Activated T-helper 17 cell treated with anti-CD3 and anti-CD28 coated beads, Interleukin-2, amount 50 U/mL, for 72 hours (primary cell): Measurements from ENCODE around the gene CDCP1. TPM values are rescaled to one million over a fixed set of nuclear protein-coding genes. Genes with fewer than 3 reads are reported as not detected.
"Not testable (repeated sequence)": the region's sequence is repeated elsewhere in the genome, so short reads cannot be mapped to it uniquely, and the experiment has no call there.

Experiments
- ATAC-seq: fragments of 150-1000 bp; cut with Tn5 transposase; replicated peaks from 2 replicates; pipeline ENCODE4 v1.10.0; 2021; ENCODE audit warnings: mild to moderate bottlenecking, moderate library complexity
- H3K27ac Mint-ChIP-seq: one replicate; pipeline ENCODE4 v1.8.0; 2022; ENCODE audit warnings: mixed read lengths
- H3K27me3 Mint-ChIP-seq: one replicate; pipeline ENCODE4 v1.8.0; 2022; ENCODE audit warnings: mixed read lengths
- H3K36me3 Mint-ChIP-seq: one replicate; pipeline ENCODE4 v1.8.0; 2022; ENCODE audit warnings: low read depth, mild to moderate bottlenecking, mixed read lengths
- H3K4me1 Mint-ChIP-seq: one replicate; pipeline ENCODE4 v1.8.0; 2022; ENCODE audit warnings: mixed read lengths
- H3K4me3 Mint-ChIP-seq: one replicate; pipeline ENCODE4 v1.8.0; 2022; ENCODE audit warnings: mild to moderate bottlenecking, mixed read lengths
- H3K9me3 Mint-ChIP-seq: one replicate; pipeline ENCODE4 v1.8.0; 2022; ENCODE audit warnings: mixed read lengths
- total RNA-seq, 2 donors: library from RNA; stranded (reverse); gene quantifications; one replicate each; pipeline ENCODE4 v1.2.3, GENCODE V29; 2022

Gene CDCP1
- total RNA-seq, 2 donors from 2014 or later, result 0.17 to 0.53 TPM

DNA sequence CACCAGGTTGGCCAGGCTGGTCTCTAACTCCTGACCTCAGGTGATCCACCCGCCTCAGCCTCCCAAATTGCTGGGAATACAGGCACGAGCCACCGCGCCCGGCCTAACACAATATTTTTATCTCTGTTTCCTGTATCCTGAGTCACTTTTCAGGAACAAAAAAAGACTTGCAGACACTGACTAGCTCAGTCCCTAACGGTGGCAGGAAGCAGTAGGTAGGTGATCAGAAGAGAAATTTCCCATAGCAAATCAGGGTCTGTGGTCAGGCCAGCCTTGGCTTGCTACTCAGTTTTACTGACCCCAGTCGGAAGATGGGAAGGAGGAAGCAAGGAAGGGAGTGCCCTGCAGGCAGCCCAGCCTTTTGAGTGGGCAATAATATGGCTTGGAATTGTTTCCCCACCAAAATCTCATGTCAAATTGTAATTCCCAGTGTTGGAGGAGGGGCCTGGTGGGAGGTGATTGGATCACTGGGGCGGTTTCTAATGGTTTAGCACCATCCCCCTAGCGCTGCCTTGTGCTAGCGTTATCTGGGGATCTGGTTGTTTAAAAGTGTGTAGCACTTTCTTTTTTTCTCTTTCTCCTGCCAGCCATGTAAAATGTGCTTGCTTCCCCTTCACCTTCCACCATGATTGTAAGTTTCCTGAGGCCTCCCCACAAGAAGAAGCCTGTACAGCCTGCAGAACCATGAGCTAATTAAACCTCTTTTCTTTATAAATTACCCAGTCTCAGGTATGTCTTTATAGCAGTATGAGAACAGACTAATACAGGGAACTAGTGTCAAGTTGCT lies 19.5 kb upstream of the CDCP1 start:
- H3K4me3 Mint-ChIP-seq, result no peak overlapping the region
- H3K4me1 Mint-ChIP-seq, result peaks cover 10% of the 10 kb centered on the region
- H3K9me3 Mint-ChIP-seq, result peaks cover 3% of the 10 kb centered on the region
- H3K27ac Mint-ChIP-seq, result peak overlapping the region; percentile 86
- no peak for ATAC-seq
- no peaks in the 10 kb centered on the region for H3K36me3 Mint-ChIP-seq
- H3K27me3 Mint-ChIP-seq, result no peaks in the 10 kb centered on the region

DNA sequence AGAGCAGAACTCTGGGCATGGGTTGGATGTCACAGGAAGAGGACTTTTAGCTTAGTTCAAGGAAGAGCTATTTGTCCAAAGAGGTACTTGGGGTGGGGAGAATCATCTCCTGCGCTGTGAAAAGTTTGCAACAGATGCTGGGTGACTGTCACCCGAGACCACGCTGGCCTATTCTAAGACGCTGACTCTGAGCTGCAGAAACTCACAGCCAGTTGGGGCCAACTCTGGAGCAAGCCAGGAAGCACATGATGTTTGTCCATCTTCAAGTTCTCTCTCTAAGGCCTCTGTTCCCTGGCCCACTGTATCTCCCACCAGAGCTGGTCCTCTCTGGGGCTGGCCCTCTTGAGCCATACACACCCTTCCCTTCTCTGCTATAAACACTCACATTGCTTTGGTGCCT lies 17.9 kb upstream of the CDCP1 start:
- ATAC-seq, result no peak
- peaks cover 10% of the 10 kb centered on the region for H3K4me1 Mint-ChIP-seq
- H3K27me3 Mint-ChIP-seq, result no peaks in the 10 kb centered on the region
- H3K9me3 Mint-ChIP-seq, result peaks cover 3% of the 10 kb centered on the region
- no peaks in the 10 kb centered on the region for H3K36me3 Mint-ChIP-seq
- no peak overlapping the region for H3K27ac Mint-ChIP-seq
- H3K4me3 Mint-ChIP-seq, result no peak overlapping the region

GRCh38 chr3:45163481-45163880 lies 17.3 kb upstream of the CDCP1 start:
- no peak for ATAC-seq
- H3K9me3 Mint-ChIP-seq, result peaks cover 3% of the 10 kb centered on the region
- H3K4me1 Mint-ChIP-seq, result peaks cover 10% of the 10 kb centered on the region
- H3K27me3 Mint-ChIP-seq, result no peaks in the 10 kb centered on the region
- no peak overlapping the region for H3K27ac Mint-ChIP-seq
- H3K36me3 Mint-ChIP-seq, result no peaks in the 10 kb centered on the region
- H3K4me3 Mint-ChIP-seq, result no peak overlapping the region

DNA sequence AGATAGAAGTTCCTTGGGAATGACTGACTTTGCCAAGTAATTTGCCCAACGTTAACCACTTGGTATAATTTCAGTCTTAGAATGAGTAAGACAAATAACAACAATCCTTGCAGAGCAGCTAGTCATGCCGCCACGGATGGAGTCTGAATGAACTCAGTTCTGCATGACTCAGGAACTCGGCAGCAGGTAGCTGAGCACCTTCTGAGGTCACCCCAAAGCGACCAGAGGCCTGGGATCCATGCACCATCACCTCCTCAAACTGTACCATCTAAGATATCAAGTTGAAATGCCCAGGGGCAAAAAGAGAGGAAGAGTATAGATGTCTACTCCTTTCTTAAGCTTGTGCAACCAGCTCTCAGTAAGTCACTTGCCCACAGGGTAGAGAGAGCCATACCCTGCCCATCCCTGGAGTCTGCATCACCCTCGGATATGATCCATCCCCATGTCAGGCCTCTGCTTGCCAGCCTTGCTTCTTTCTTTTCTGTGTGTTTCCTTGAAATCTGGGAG lies 8.5 kb upstream of the CDCP1 start:
- Mint-ChIP-seq H3K4me3 (no peak overlapping the region), H3K9me3 (peaks cover 5% of the 10 kb centered on the region), H3K4me1 (no peaks in the 10 kb centered on the region), H3K27me3 (no peaks in the 10 kb centered on the region), H3K36me3 (no peaks in the 10 kb centered on the region), H3K27ac (no peak overlapping the region)
- peak; percentile 28 for ATAC-seq

DNA sequence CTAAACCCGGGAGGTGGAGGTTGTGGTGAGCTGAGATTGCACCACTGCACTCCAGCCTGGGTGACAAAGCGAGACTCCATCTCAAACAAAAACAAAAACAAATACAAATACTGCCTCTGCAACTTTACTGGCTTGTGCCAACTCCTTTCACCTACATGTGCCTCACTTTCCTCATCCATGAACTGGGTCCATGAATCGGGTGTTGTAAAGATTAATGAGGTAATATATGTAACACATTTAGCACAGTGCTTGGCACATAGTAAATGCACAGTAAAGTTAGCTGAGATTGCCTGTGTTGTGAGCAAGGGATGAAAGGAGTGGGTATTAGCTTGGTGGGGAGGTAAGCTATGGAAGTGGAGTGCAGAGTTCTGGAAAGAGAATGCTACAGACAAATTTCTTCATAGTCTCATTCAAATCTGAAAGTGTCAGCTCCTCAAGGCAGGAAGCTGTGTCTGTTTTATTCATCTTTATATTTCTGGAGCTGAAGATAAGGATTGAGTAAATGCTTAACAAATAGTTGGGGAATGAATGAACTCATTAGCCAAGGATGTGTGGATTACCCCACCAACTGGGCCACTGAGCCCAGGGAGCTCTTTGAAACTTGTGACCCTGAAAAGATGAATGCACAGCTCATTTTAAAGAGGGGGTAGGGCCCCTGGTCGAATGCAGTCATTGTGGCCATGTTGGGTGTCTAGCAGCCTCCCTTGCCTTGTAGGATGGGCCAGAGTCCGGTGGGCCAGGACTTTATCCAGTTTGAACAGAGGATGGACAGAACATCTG lies 7.7 kb upstream of the CDCP1 start:
- no peaks in the 10 kb centered on the region for H3K27me3 Mint-ChIP-seq
- H3K27ac Mint-ChIP-seq, result no peak overlapping the region
- H3K4me3 Mint-ChIP-seq, result no peak overlapping the region
- ATAC-seq, result no peak
- peaks cover 5% of the 10 kb centered on the region for H3K9me3 Mint-ChIP-seq
- H3K4me1 Mint-ChIP-seq, result no peaks in the 10 kb centered on the region
- H3K36me3 Mint-ChIP-seq, result no peaks in the 10 kb centered on the region

DNA sequence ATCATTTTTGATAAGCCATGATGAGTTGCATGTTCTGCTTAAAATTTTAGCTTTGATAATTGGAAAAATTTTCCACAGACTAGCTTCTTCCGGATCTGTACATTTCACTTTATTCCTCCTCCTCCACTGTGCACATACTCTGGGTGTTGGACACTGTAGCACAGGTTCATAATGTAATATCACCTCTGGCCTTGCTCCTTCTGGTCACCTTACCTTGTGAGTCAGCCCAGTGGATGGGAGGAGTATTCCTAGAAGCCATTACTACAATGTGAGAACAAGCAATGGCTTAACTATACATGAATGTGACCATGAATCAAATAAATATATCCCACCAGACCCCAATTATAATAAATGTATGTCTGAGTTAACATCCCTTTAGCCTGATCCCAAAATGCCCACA lies 6.1 kb upstream of the CDCP1 start:
- H3K4me1 Mint-ChIP-seq, result no peaks in the 10 kb centered on the region
- H3K9me3 Mint-ChIP-seq, result peaks cover 5% of the 10 kb centered on the region
- ATAC-seq, result no peak
- no peaks in the 10 kb centered on the region for H3K36me3 Mint-ChIP-seq
- peaks cover 3% of the 10 kb centered on the region for H3K27me3 Mint-ChIP-seq
- H3K4me3 Mint-ChIP-seq, result no peak overlapping the region
- H3K27ac Mint-ChIP-seq, result no peak overlapping the region

- Mint-ChIP-seq H3K9me3 (peaks cover 5% of the 10 kb centered on the region), H3K4me3 (no peak overlapping the region), H3K27me3 (peaks cover 12% of the 10 kb centered on the region)
Observed at GRCh38 chr3:45151100-45151499, 4.9 kb upstream of the CDCP1 start.

GRCh38 chr3:45148921-45149320 lies 2.7 kb upstream of the CDCP1 start:
- Mint-ChIP-seq H3K27ac (no peak overlapping the region), H3K36me3 (no peaks in the 10 kb centered on the region), H3K4me1 (peaks cover 3% of the 10 kb centered on the region), H3K9me3 (peaks cover 5% of the 10 kb centered on the region), H3K4me3 (no peak overlapping the region), H3K27me3 (peaks cover 23% of the 10 kb centered on the region)
- no peak for ATAC-seq

More at GRCh38 chr3:45151100-45151499, 4.9 kb upstream of the CDCP1 start:
- Mint-ChIP-seq H3K4me1 (peaks cover 3% of the 10 kb centered on the region), H3K27ac (no peak overlapping the region), H3K36me3 (no peaks in the 10 kb centered on the region)
- ATAC-seq, result no peak

- H3K27me3 Mint-ChIP-seq, result peaks cover 40% of the 10 kb centered on the region
Observed at GRCh38 chr3:45145223-45145622, 955 bp downstream of the CDCP1 start.

GRCh38 chr3:45143673-45144671 lies 2.2 kb downstream of the CDCP1 start:
- Mint-ChIP-seq H3K27me3 (peaks cover 44% of the 10 kb centered on the region), H3K4me1 (peaks cover 7% of the 10 kb centered on the region), H3K27ac (no peak overlapping the region), H3K9me3 (no peaks in the 10 kb centered on the region), H3K4me3 (no peak overlapping the region), H3K36me3 (no peaks in the 10 kb centered on the region)
- peak; percentile 32 for ATAC-seq

More at GRCh38 chr3:45145223-45145622, 955 bp downstream of the CDCP1 start:
- H3K27ac Mint-ChIP-seq, result no peak overlapping the region
- H3K9me3 Mint-ChIP-seq, result no peaks in the 10 kb centered on the region
- no peaks in the 10 kb centered on the region for H3K36me3 Mint-ChIP-seq
- ATAC-seq, result no peak
- peaks cover 7% of the 10 kb centered on the region for H3K4me1 Mint-ChIP-seq
- H3K4me3 Mint-ChIP-seq, result peak overlapping the region; percentile 68

- not testable (repeated sequence) for H3K4me1 Mint-ChIP-seq
Observed at GRCh38 chr3:45140770-45141155, 5.4 kb downstream of the CDCP1 start.

GRCh38 chr3:45140141-45140769 lies 5.9 kb downstream of the CDCP1 start:
- H3K27ac Mint-ChIP-seq, result no peak overlapping the region
- H3K4me1 Mint-ChIP-seq, result peaks cover 4% of the 10 kb centered on the region
- H3K4me3 Mint-ChIP-seq, result no peak overlapping the region
- H3K36me3 Mint-ChIP-seq, result no peaks in the 10 kb centered on the region
- H3K27me3 Mint-ChIP-seq, result peaks cover 30% of the 10 kb centered on the region
- H3K9me3 Mint-ChIP-seq, result no peaks in the 10 kb centered on the region
- ATAC-seq, result no peak

More at GRCh38 chr3:45140770-45141155, 5.4 kb downstream of the CDCP1 start:
- H3K9me3 Mint-ChIP-seq, H3K4me3 Mint-ChIP-seq, H3K36me3 Mint-ChIP-seq, ATAC-seq, H3K27ac Mint-ChIP-seq: not testable (repeated sequence)
- peaks cover 32% of the 10 kb centered on the region for H3K27me3 Mint-ChIP-seq

GRCh38 chr3:45139372-45140140 lies 6.6 kb downstream of the CDCP1 start:
- H3K27ac Mint-ChIP-seq, result no peak overlapping the region
- H3K27me3 Mint-ChIP-seq, result peaks cover 25% of the 10 kb centered on the region
- H3K4me3 Mint-ChIP-seq, result no peak overlapping the region
- no peaks in the 10 kb centered on the region for H3K36me3 Mint-ChIP-seq
- ATAC-seq, result no peak
- peaks cover 4% of the 10 kb centered on the region for H3K4me1 Mint-ChIP-seq
- H3K9me3 Mint-ChIP-seq, result no peaks in the 10 kb centered on the region
